ENCODE data around the gene RYR1. TPM values are rescaled to one million over a fixed set of nuclear protein-coding genes. Genes with fewer than 3 reads are reported as not detected.

Gene RYR1
- total RNA-seq, 1 experiment from 2014 or later, result 4.1 TPM

- Histone ChIP-seq H4K20me1 (ENCODE audit: insufficient read depth) (no peaks in the 10 kb centered on the region), H3K27ac (ENCODE audit: low read depth, low read length) (no peak overlapping the region), H2AFZ (ENCODE audit: low read depth, low read length, poor library complexity, severe bottlenecking) (no peak overlapping the region), H3K27me3 (ENCODE audit: insufficient read depth, low read length) (no peaks in the 10 kb centered on the region), H3K4me3 (replicated peaks in 1 of 2; ENCODE audit: low read depth in 1 of 2, low read length in 2 of 2) (no peak overlapping the region), H3K4me2 (ENCODE audit: low read length) (no peak overlapping the region), H3K9me3 (ENCODE audit: control insufficient read depth in 1 of 2, insufficient read depth in 1 of 2, low read depth in 1 of 2, low read length in 2 of 2) (no peaks in the 10 kb centered on the region), H3K36me3 (ENCODE audit: control insufficient read depth in 1 of 2, insufficient read depth in 2 of 2, low read length in 2 of 2) (no peaks in the 10 kb centered on the region), H3K79me2 (ENCODE audit: insufficient read depth, low read length) (no peaks in the 10 kb centered on the region), H3K4me1 (ENCODE audit: control insufficient read depth in 1 of 2, insufficient read depth in 2 of 2, low read length in 2 of 2) (peaks cover 9 to 14% of the 10 kb centered on the region in 2 experiments), H3K9me2 (ENCODE audit: insufficient read depth) (no peaks in the 10 kb centered on the region), H3K9ac (ENCODE audit: low read length) (no peak overlapping the region)
- TF ChIP-seq EGR1 (IDR thresholded peaks at IDR 0.05; ENCODE audit: low read depth) (no peak), CTCF (IDR thresholded peaks at IDR 0.05 in 2 of 3, conservative IDR thresholded peaks at IDR 0.05 in 1 of 3; ENCODE audit: borderline replicate concordance in 1 of 3, insufficient read depth in 1 of 3, low read depth in 2 of 3, low read length in 2 of 3) (no peak)
- no TSS peak for BruUV-seq (replicated peaks)
- ChIA-PET CTCF (no interaction called here), POLR2A (no interaction called here), RAD21 (ENCODE audit: low non-redundant PET in 1 of 2, low total read pairs in 2 of 2, uncharacterized antibody in 2 of 2, unreplicated experiment in 2 of 2) (no interaction called here)
- intact Hi-C loops (cut with micrococcal nuclease), result no loop called here
- no peak for ATAC-seq
- no peak for DNase-seq (ENCODE audit: low read depth, low spot score)
Measured at GRCh38 chr19:38503077-38503410, 69.6 kb downstream of the RYR1 start.

- no TSS peak for BruUV-seq (replicated peaks)
- Histone ChIP-seq H3K9me3 (ENCODE audit: control insufficient read depth in 1 of 2, insufficient read depth in 1 of 2, low read depth in 1 of 2, low read length in 2 of 2) (no peaks in the 10 kb centered on the region), H4K20me1 (ENCODE audit: insufficient read depth) (no peaks in the 10 kb centered on the region), H3K27ac (ENCODE audit: low read depth, low read length) (no peak overlapping the region), H3K4me3 (replicated peaks in 1 of 2; ENCODE audit: low read depth in 1 of 2, low read length in 2 of 2) (no peak overlapping the region), H2AFZ (ENCODE audit: low read depth, low read length, poor library complexity, severe bottlenecking) (no peak overlapping the region), H3K27me3 (ENCODE audit: insufficient read depth, low read length) (no peaks in the 10 kb centered on the region), H3K4me1 (ENCODE audit: control insufficient read depth in 1 of 2, insufficient read depth in 2 of 2, low read length in 2 of 2) (peaks cover 9 to 14% of the 10 kb centered on the region in 2 experiments), H3K4me2 (ENCODE audit: low read length) (peak overlapping the region; percentile 70), H3K9ac (ENCODE audit: low read length) (no peak overlapping the region), H3K79me2 (ENCODE audit: insufficient read depth, low read length) (no peaks in the 10 kb centered on the region), H3K9me2 (ENCODE audit: insufficient read depth) (no peaks in the 10 kb centered on the region), H3K36me3 (ENCODE audit: control insufficient read depth in 1 of 2, insufficient read depth in 2 of 2, low read length in 2 of 2) (no peaks in the 10 kb centered on the region)
- RAD21 ChIA-PET (ENCODE audit: low non-redundant PET in 1 of 2, low total read pairs in 2 of 2, uncharacterized antibody in 2 of 2, unreplicated experiment in 2 of 2), result no interaction called here
- DNase-seq (ENCODE audit: low read depth, low spot score) (no peak), ATAC-seq (no peak)
- POLR2A ChIA-PET, result no interaction called here
- intact Hi-C loops (cut with micrococcal nuclease), result no loop called here
- TF ChIP-seq EGR1 (IDR thresholded peaks at IDR 0.05; ENCODE audit: low read depth) (no peak), ATF3 (IDR thresholded peaks at IDR 0.05) (no peak), CEBPB (IDR thresholded peaks at IDR 0.05; ENCODE audit: low read depth) (no peak)
- CTCF ChIA-PET, result interaction anchor here (1.4 kb wide), 1 partner anchor 10 kb away, joined by 7 read pairs; no protein-coding TSS in a partner anchor
Measured at GRCh38 chr19:38505958-38506357, 72.5 kb downstream of the RYR1 start.

Data from HCT116 (cell line).